ENCODE measurements around the gene DENND10. TPM values are rescaled to one million over a fixed set of nuclear protein-coding genes. Genes with fewer than 3 reads are reported as not detected.
A peak's percentile ranks its signal among the peaks of the same experiment; 100 is the strongest.
"Not testable (repeated sequence)": the region's sequence is repeated elsewhere in the genome, so short reads cannot be mapped to it uniquely, and the experiment has no call there.

Gene DENND10
- total and polyA plus RNA-seq, 7 donors, result 6.6 to 27.9 (median 19.1) TPM

- ATAC-seq (peak; percentile 99), DNase-seq (peak; percentile 96)
- WGBS, 3 donors, result 0 to 1% (median 1%) methylated on average over 38 to 45 of the region's 45 CpGs
- Histone ChIP-seq H3K27me3 (ENCODE audit: insufficient read depth in 3 of 3, low read length in 2 of 3) (no peaks in the 10 kb centered on the region), H3K9me3 (no peaks in the 10 kb centered on the region), H3K36me3 (ENCODE audit: insufficient read depth in 1 of 2, low read depth in 1 of 2) (peaks cover 0 to 33% of the 10 kb centered on the region in 2 donors), H3K4me3 (peak within 1 kb of the TSS; percentile 89), H3K27ac (peak within 1 kb of the TSS; percentile 91), H3K4me1 (peaks cover 24% of the 10 kb centered on the region)
- intact Hi-C loops (cut with DNase I), result no loop called here
- peak; percentile 16 for TF ChIP-seq CTCF (IDR thresholded peaks at IDR 0.05)
These were observed 74.6 kb downstream of the DENND10 start, which contains the start of gene PRDX3 for GRCh38 chr10:119178372-119179119. TSS of gene PRDX3 (minus strand) at chr10:119178812. CDS start at chr10:119178790, 22 bp downstream.

GRCh38 chr10:119180850-119181400 lies 77.0 kb downstream of the DENND10 start:
- ATAC-seq; H3K4me3 ChIP-seq; DNase-seq; H3K9me3 ChIP-seq; H3K27ac ChIP-seq; H3K27me3 ChIP-seq (ENCODE audit: insufficient read depth in 3 of 3, low read length in 2 of 3); intact Hi-C loops (cut with DNase I): not testable (repeated sequence)
- peaks cover 0 to 12% of the 10 kb centered on the region in 2 donors for H3K36me3 ChIP-seq (ENCODE audit: insufficient read depth in 1 of 2, low read depth in 1 of 2)
- H3K4me1 ChIP-seq, result peaks cover 24% of the 10 kb centered on the region
- 96 to 98% (median 97%) methylated on average over 7 of the region's 7 CpGs for WGBS, 3 donors

- no peak for ATAC-seq
These were observed 79.9 kb downstream of the DENND10 start for GRCh38 chr10:119183664-119184412.

More at GRCh38 chr10:119183664-119184412, 79.9 kb downstream of the DENND10 start:
- Histone ChIP-seq H3K27ac (no peak overlapping the region), H3K27me3 (ENCODE audit: insufficient read depth in 3 of 3, low read length in 2 of 3) (no peaks in the 10 kb centered on the region), H3K9me3 (no peaks in the 10 kb centered on the region), H3K4me1 (peaks cover 6% of the 10 kb centered on the region), H3K4me3 (no peak overlapping the region), H3K36me3 (ENCODE audit: insufficient read depth in 1 of 2, low read depth in 1 of 2) (no peaks in the 10 kb centered on the region)
- 79 to 82% (median 80%) methylated on average over 8 to 9 of the region's 9 CpGs for WGBS, 3 donors
- intact Hi-C loops (cut with DNase I), result no loop called here
- TF ChIP-seq CTCF (IDR thresholded peaks at IDR 0.05), result no peak
- no peak for DNase-seq

Other genes starting within 250 kb of the DENND10 start
- 10 to 100 TPM in 3 of 4 donors, 1 to 10 TPM in 1; 9.7 to 59.4 (median 17.1) TPM for gene NANOS1, start 74.4 kb upstream of the DENND10 start, total RNA-seq
- 10 to 100 TPM in 2 of 3 donors, 1 to 10 TPM in 1; 1.4 to 32.8 (median 30.7) TPM for gene NANOS1, start 74.4 kb upstream of the DENND10 start, polyA plus RNA-seq
- gene EIF3A, start 23.3 kb upstream of the DENND10 start, total RNA-seq, result 100 to 1,000 TPM; 148 to 226 (median 190) TPM
- gene EIF3A, start 23.3 kb upstream of the DENND10 start, polyA plus RNA-seq, result 100 to 1,000 TPM in 2 of 3 donors, 10 to 100 TPM in 1; 71.3 to 120 (median 108) TPM
- 10 to 100 TPM; 37.1 to 48.9 (median 43.9) TPM for gene SFXN4, start 61.6 kb downstream of the DENND10 start, total RNA-seq
- gene SFXN4, start 61.6 kb downstream of the DENND10 start, polyA plus RNA-seq, result 10 to 100 TPM; 49.0 to 67.2 (median 65.7) TPM
- 100 to 1,000 TPM; 186 to 212 (median 201) TPM for gene PRDX3, start 74.7 kb downstream of the DENND10 start, total RNA-seq
- gene PRDX3, start 74.7 kb downstream of the DENND10 start, polyA plus RNA-seq, result 100 to 1,000 TPM; 182 to 331 (median 204) TPM
- gene GRK5, start 103.5 kb downstream of the DENND10 start, total RNA-seq, result 10 to 100 TPM in 2 of 4 donors, 1 to 10 TPM in 2; 8.0 to 15.5 (median 10.1) TPM
- 1 to 10 TPM; 7.0 to 7.7 (median 7.3) TPM for gene GRK5, start 103.5 kb downstream of the DENND10 start, polyA plus RNA-seq

All from psoas muscle (tissue), 8 donors.